Activated gamma-delta T cell treated with anti-CD3 and anti-CD28 coated beads, Interleukin-2, amount 50 U/mL, for 16 hours (primary cell): ENCODE results near the gene SPAG16.

Source experiments
- DNase-seq: peaks from one replicate; pipeline ENCODE4 v3.0.0-alpha.2; 2020; ENCODE audit warnings: low read depth

The SPAG16 gene

DNA sequence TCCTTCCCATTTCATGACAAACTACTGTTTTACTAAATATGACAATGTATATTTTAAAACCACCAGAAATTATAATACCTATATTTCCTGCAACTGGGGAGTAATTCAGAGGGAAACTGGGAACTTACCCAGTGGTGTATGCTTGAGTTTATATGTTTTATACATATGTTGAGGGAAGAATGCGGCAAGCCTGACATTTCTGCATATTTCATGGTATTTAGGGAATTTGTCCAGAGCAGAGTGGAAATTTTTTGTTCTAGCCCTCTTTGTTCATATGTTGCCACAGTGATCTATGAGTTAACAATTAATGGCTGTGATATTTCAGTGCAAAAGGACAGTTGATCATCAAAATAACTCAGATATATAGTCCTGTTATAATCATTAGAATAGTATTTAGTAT is 895.8 kb downstream of the SPAG16 start:
- no peak for DNase-seq

DNA sequence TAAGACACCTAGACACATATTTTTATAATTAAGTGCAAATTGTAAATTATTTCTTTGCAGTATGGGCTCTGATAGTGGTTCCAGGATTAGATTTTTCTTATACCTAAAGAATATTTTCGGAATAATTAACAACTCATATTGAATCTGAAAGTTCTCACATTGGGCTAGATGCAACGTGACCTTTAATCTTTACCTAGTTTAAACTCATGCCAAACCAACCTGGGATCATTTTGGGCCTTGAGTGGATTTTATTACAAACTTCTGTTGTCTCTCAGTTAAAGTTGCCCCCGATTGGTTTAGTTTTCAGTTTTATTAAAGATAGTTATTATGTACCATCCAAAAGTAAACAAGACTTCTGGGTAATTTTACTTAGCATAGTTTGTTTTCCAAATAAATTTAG is 896.4 kb downstream of the SPAG16 start:
- no peak for DNase-seq

DNA sequence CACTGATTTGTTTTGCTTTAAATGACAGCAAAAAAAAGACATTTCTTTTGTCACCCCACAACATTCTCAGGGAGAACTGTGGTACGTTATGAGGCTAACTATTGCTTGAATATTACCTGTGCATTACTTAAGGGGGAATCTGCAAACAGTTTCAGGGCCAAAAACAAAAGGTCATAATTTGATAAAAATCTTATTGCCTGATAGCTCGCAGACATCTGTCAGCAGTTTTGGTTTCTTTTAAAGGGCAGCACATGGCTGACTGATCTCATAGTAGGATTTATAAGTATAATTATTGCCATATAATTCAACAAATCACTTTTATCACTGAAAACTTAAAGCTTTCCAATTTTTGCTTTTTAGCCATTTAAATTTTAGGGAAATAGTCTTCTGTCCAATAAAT is 900.2 kb downstream of the SPAG16 start:
- no peak for DNase-seq

GRCh38 chr2:214185546-214185945 is 901.3 kb downstream of the SPAG16 start:
- no peak for DNase-seq

DNA sequence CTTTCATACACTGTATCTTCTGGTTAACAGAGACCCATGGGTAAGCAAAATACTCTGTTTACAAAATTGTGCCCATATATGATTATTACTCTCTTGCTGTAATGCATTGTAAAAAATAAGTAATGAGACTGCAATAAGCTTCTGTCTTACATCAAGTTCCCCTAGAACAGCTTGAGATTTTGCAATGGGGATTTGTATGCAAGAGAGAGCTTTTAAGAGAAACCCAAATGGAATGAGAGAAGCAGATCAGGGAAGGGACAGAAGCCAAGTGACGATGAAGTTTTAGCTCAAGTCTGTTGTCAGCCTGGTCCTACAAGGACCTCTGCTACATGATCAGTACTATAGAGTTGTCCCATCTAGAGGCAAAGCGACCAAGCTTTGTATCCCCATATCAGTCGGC is 908.4 kb downstream of the SPAG16 start:
- DNase-seq, result no peak

GRCh38 chr2:214193943-214194342 is 909.7 kb downstream of the SPAG16 start:
- no peak for DNase-seq

DNA sequence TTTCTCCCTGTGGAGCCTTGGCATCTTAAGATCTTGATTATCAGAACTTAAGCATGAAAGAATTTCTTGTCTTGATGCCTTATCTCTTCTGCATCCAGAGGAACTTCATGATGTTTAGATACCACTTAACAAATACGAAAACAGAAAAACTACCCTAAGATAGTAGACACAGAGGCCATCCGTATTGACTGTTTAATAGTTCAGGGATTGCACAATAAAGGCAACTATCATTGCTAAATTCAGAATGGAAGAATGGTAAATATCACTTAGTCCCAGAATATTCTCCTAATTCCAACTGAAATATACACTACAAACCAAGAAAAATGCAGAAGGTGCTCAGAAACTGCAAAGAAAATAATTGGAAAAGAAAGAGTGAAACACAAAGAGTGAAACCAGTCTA is 912.0 kb downstream of the SPAG16 start:
- no peak for DNase-seq

- no peak for DNase-seq
Observed at GRCh38 chr2:214201892-214202291, 917.6 kb downstream of the SPAG16 start.

GRCh38 chr2:214203214-214203613 is 919.0 kb downstream of the SPAG16 start:
- no peak for DNase-seq

GRCh38 chr2:214203744-214204289 is 919.6 kb downstream of the SPAG16 start:
- DNase-seq, result no peak

DNA sequence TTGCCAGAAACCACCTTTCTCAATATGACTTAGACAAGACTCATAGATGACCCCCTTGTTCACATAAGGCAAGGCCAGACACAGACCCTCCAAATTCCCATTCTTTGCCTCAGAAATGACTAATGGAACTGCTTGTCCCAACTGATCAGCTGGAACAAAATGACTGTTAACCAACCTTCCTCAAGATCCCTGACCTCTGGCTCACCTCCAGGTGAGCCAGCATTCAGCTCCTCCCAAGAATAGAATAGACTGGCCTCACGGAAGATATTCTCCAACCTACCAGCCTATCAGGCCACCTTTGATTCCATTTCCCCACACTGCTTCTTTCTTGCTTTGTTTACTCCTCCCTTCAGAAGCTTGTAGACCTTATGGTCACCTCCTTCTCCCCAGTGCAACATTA is 930.8 kb downstream of the SPAG16 start:
- DNase-seq, result no peak

GRCh38 chr2:214217136-214217535 is 932.9 kb downstream of the SPAG16 start:
- no peak for DNase-seq

- no peak for DNase-seq
Observed at GRCh38 chr2:214217599-214217998, 933.3 kb downstream of the SPAG16 start.

GRCh38 chr2:214220251-214220650 is 936.0 kb downstream of the SPAG16 start:
- no peak for DNase-seq

GRCh38 chr2:214226061-214226460 is 941.8 kb downstream of the SPAG16 start:
- DNase-seq, result no peak

DNA sequence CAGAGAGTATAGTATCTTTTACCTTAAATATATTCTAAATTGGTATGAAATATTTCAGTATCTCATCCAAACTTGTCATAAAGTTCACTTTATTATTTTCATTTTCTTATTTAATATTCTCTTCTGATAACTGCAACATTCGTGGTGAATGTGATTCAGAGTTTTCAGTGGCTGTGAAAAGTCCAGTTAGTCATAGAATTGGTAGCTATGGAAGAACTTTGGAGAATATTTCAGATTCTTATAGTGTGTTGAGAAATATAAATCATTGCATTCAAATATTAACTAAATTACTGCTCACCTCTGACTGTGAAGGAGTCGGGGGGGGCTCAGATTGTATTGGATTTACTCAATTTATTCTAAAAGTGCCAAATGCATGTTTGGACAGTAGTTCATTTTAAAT is 948.0 kb downstream of the SPAG16 start:
- no peak for DNase-seq

GRCh38 chr2:214233164-214233563 is 948.9 kb downstream of the SPAG16 start:
- DNase-seq, result no peak

GRCh38 chr2:214242797-214243196 is 958.5 kb downstream of the SPAG16 start:
- no peak for DNase-seq

- DNase-seq, result no peak
Observed at GRCh38 chr2:214244847-214245246, 960.6 kb downstream of the SPAG16 start.

- DNase-seq, result no peak
Observed at GRCh38 chr2:214246417-214246816, 962.2 kb downstream of the SPAG16 start.

- no peak for DNase-seq
Observed at GRCh38 chr2:214247531-214247930, 963.3 kb downstream of the SPAG16 start.

- DNase-seq, result no peak
Observed at GRCh38 chr2:214255046-214255445, 970.8 kb downstream of the SPAG16 start.

- no peak for DNase-seq
Observed at GRCh38 chr2:214261683-214262082, 977.4 kb downstream of the SPAG16 start.

GRCh38 chr2:214264171-214264570 is 979.9 kb downstream of the SPAG16 start:
- no peak for DNase-seq

DNA sequence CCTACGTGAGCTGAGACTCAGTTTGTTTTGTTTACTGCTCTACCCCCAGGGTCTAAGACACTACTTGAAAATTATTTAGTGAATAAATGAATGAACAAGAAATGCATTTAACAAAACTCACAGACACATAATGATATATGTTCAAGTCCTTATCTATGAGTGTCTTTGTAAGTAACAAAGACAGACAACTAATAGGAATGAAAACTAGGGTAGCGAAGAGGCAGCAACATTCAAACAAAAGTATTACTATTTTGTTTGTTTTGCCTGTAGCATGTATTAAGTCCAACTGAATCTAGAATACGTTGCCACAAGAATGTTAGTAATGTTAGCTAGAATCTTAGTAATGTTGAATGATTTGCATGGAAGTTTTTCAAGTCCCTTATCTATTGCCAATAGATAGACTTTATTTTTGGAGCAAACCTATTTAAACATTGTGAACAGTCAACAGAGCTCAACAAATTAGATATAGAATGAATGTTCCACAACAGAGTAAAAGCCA is 981.8 kb downstream of the SPAG16 start:
- DNase-seq, result no peak
